CD14-positive monocyte (primary cell): ENCODE data around the gene DNAH14. TPM values are rescaled to one million over a fixed set of nuclear protein-coding genes. Genes with fewer than 3 reads are reported as not detected.

ENCODE experiments used
- DNase-seq, 3 donors: peaks; one replicate each; pipeline ENCODE4 v3.0.0-alpha.2; 2011 to 2022
- H2AFZ ChIP-seq: 2 replicates; pipeline ENCODE4 v1.6.0; 2012; ENCODE audit warnings: mild to moderate bottlenecking, low read depth, low read length, inconsistent platforms; ENCODE audit not compliant: insufficient read depth, poor library complexity, severe bottlenecking
- H3K27ac ChIP-seq, 2 donors: 1 replicate in 1 of 2; 2 replicates in 1 of 2; pipeline ENCODE4 v1.5.1; 2012 to 2013; ENCODE audit warnings: low read length in 2 of 2, control low read depth in 1 of 2, inconsistent platforms in 1 of 2, low read depth in 1 of 2, mild to moderate bottlenecking in 1 of 2
- H3K27me3 ChIP-seq, 2 donors: one replicate each; pipeline versions ENCODE4 v1.6.0 to v1.6.1; 2011 to 2013; ENCODE audit warnings: low read length in 2 of 2; ENCODE audit not compliant: control insufficient read depth in 2 of 2, insufficient read depth in 2 of 2
- H3K36me3 ChIP-seq, 2 donors: replicated peaks in 1 of 2; 1 replicate in 1 of 2; 2 replicates in 1 of 2; pipeline versions ENCODE4 v1.5.1 to v1.6.1; 2012 to 2013; ENCODE audit warnings: low read length in 2 of 2, control low read depth in 1 of 2, inconsistent platforms in 1 of 2, mild to moderate bottlenecking in 1 of 2; ENCODE audit not compliant: insufficient read depth in 2 of 2, control insufficient read depth in 1 of 2
- H3K4me1 ChIP-seq, 2 donors: 1 replicate in 1 of 2; 2 replicates in 1 of 2; pipeline versions ENCODE4 v1.5.1 to v1.6.1; 2012 to 2013; ENCODE audit warnings: low read length in 2 of 2, control low read depth in 1 of 2, inconsistent platforms in 1 of 2, mild to moderate bottlenecking in 1 of 2, moderate library complexity in 1 of 2; ENCODE audit not compliant: insufficient read depth in 2 of 2, control insufficient read depth in 1 of 2
- H3K4me2 ChIP-seq: replicated peaks from 2 replicates; pipeline ENCODE3; 2012; ENCODE audit warnings: low read length, moderate library complexity, mild to moderate bottlenecking; ENCODE audit not compliant: poor library complexity, severe bottlenecking; ENCODE audit errors: extremely low read depth
- H3K4me3 ChIP-seq, 3 experiments: fragments of 200-600 bp in 1 of 3; sonication (generic) in 1 of 3; replicated peaks in 1 of 3; 1 replicate in 2 of 3; 2 replicates in 1 of 3; pipeline ENCODE4 v1.5.1; 2011 to 2013; ENCODE audit warnings: low read length in 3 of 3, mild to moderate bottlenecking in 3 of 3, control low read depth in 2 of 3, low read depth in 2 of 3, inconsistent platforms in 1 of 3, moderate library complexity in 1 of 3
- H3K79me2 ChIP-seq: 2 replicates; pipeline ENCODE4 v1.6.0; 2012; ENCODE audit warnings: mild to moderate bottlenecking, control low read depth, inconsistent platforms, low read length, moderate library complexity; ENCODE audit not compliant: insufficient read depth
- H3K9ac ChIP-seq: 2 replicates; pipeline ENCODE4 v1.6.0; 2017; ENCODE audit warnings: low read length, mild to moderate bottlenecking; ENCODE audit not compliant: insufficient read depth, poor library complexity, severe bottlenecking
- H3K9me3 ChIP-seq, 2 donors: replicated peaks in 1 of 2; 1 replicate in 1 of 2; 2 replicates in 1 of 2; pipeline versions ENCODE4 v1.5.1 to v1.6.1; 2012 to 2013; ENCODE audit warnings: low read length in 2 of 2, control low read depth in 1 of 2; ENCODE audit not compliant: control insufficient read depth in 1 of 2, insufficient read depth in 1 of 2
- H4K20me1 ChIP-seq: 2 replicates; pipeline ENCODE4 v1.6.0; 2012; ENCODE audit warnings: mild to moderate bottlenecking, low read length, control low read depth, moderate library complexity; ENCODE audit not compliant: insufficient read depth
- H3K27ac Mint-ChIP-seq, 7 donors: one replicate each; pipeline ENCODE4 v1.8.0; 2020; ENCODE audit warnings: mild to moderate bottlenecking in 7 of 7, mixed read lengths in 7 of 7, moderate library complexity in 6 of 7, inconsistent platforms in 2 of 7
- H3K27me3 Mint-ChIP-seq, 3 donors: one replicate each; pipeline ENCODE4 v1.8.0; 2021 to 2022; ENCODE audit warnings: low read depth in 3 of 3, mild to moderate bottlenecking in 3 of 3, mixed read lengths in 3 of 3, moderate library complexity in 3 of 3, inconsistent platforms in 1 of 3
- H3K36me3 Mint-ChIP-seq, 2 donors: one replicate each; pipeline ENCODE4 v1.8.0; 2020; ENCODE audit warnings: mixed read lengths in 2 of 2, inconsistent platforms in 1 of 2, mild to moderate bottlenecking in 1 of 2
- H3K4me1 Mint-ChIP-seq: one replicate; pipeline ENCODE4 v1.8.0; 2020; ENCODE audit warnings: mild to moderate bottlenecking, mixed read lengths
- H3K4me3 Mint-ChIP-seq, 2 donors: one replicate each; pipeline ENCODE4 v1.8.0; 2020; ENCODE audit warnings: mild to moderate bottlenecking in 2 of 2, mixed read lengths in 2 of 2, moderate library complexity in 1 of 2
- H3K9me3 Mint-ChIP-seq, 7 donors: one replicate each; pipeline ENCODE4 v1.8.0; 2020 to 2022; ENCODE audit warnings: mixed read lengths in 7 of 7, mild to moderate bottlenecking in 6 of 7, moderate library complexity in 6 of 7, inconsistent platforms in 2 of 7
- WGBS: methylation state at CpG from one replicate; pipeline ENCODE4 v1.1.5; 2013; ENCODE audit warnings: missing lambda C conversion rate; ENCODE audit not compliant: insufficient coverage; 5-methylcytosine and 5-hydroxymethylcytosine counted together
- intact Hi-C, 2 donors: fragments of 100-400 bp; cut with micrococcal nuclease; formaldehyde crosslinking; loops; one replicate each; pipeline versions ENCODE4 v1.15.0 to v1.15.1; 2023
- polyA plus RNA-seq, 3 donors: library from polyadenylated mRNA; depleted of rRNA in 1 of 3; unstranded in 2 of 3; stranded (reverse) in 1 of 3; fragments of 300-500 nt in 2 of 3; fragments of >200 nt in 1 of 3; fragmentation: Illumina TruSeq in 2 of 3; gene quantifications; 1 replicate in 2 of 3; 2 replicates in 1 of 3; pipeline ENCODE4 v1.2.3, GENCODE V29; 2012 to 2021
- TF ChIP-seq, protein P1 (sequence below): fragments of 200-600 bp; IDR thresholded peaks from one replicate; pipeline ENCODE4 v1.8.0; 2022; ENCODE audit warnings: antibody characterized with exemption, mild to moderate bottlenecking

DNAH14 gene
- polyA plus RNA-seq, 3 donors = 0.83 TPM; not detected in 2

DNA sequence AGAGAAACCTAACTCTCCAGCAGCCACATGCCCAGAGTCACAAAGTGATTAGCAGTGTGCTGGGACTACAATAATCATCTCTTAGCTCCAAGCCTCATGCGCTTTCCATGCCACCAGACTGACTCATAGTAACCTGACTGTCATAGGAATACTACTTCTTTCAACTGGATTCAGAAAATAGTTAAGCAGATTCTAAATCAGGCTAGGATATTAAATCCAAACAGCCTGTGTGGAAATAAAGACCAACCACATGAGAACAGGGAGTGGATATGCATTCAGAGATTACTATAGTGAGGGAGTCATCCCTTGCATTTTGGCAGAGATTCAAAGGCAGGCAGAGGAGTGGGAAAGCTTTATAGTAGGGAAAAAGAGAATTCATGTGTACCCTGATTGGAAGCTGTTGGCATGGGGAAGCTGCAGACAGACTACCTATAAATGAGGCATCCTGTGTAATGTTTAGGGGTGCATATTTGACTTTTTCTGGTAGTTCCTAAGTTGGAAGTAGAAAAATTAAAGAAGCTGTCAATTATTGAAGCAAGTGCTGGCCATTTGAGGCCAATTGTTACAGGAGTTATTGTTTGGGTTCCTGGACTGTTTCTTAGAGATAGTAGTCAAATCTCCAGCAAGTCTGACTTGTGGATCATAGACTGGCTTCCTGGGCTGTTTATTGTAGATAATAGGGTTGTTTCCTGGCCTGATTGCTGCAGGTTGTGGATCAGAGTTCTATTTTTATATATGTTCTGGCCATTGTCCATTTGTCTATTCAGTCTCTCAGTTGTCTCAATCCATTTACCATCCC lies 31.7 kb upstream of the DNAH14 start:
- no CpG with 5 or more reads among the region's 1 CpG for WGBS

DNA sequence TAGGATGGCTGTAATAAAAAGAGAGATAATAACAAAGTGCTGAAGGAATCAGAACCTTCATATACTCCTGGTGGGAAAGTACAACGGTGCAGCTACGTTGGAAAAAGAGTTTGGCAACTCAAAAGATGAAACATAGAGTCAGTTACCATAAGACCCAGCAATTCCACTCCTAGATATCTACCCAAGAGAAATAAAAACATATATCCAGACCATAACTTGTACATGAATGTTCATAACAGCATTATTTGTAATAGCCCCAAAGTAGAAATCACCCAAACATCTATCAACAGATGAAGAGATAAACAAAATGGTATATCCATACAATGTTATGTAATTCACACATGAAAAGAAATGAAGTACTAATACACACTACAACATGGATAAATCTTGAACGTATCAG lies 30.5 kb upstream of the DNAH14 start:
- Histone ChIP-seq H2AFZ (no peak overlapping the region), H3K4me1 (no peaks in the 10 kb centered on the region), H3K9me3 (no peaks in the 10 kb centered on the region), H3K36me3 (no peaks in the 10 kb centered on the region), H3K27ac (no peak overlapping the region), H3K4me3 (no peak overlapping the region), H3K27me3 (no peaks in the 10 kb centered on the region), H4K20me1 (no peaks in the 10 kb centered on the region), H3K4me2 (no peak overlapping the region), H3K9ac (no peak overlapping the region), H3K79me2 (no peaks in the 10 kb centered on the region)
- intact Hi-C loops = no loop called here
- H3K9me3 Mint-ChIP-seq = peaks cover 0 to 5% (median 0%) of the 10 kb centered on the region in 7 donors
- H3K36me3 Mint-ChIP-seq = no peaks in the 10 kb centered on the region
- TF ChIP-seq, protein P1, sequence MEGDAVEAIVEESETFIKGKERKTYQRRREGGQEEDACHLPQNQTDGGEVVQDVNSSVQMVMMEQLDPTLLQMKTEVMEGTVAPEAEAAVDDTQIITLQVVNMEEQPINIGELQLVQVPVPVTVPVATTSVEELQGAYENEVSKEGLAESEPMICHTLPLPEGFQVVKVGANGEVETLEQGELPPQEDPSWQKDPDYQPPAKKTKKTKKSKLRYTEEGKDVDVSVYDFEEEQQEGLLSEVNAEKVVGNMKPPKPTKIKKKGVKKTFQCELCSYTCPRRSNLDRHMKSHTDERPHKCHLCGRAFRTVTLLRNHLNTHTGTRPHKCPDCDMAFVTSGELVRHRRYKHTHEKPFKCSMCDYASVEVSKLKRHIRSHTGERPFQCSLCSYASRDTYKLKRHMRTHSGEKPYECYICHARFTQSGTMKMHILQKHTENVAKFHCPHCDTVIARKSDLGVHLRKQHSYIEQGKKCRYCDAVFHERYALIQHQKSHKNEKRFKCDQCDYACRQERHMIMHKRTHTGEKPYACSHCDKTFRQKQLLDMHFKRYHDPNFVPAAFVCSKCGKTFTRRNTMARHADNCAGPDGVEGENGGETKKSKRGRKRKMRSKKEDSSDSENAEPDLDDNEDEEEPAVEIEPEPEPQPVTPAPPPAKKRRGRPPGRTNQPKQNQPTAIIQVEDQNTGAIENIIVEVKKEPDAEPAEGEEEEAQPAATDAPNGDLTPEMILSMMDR = no peak
- WGBS = no CpG with 5 or more reads among the region's 3 CpGs
- no peak for DNase-seq
- no peak overlapping the region for H3K4me3 Mint-ChIP-seq
- H3K4me1 Mint-ChIP-seq = no peaks in the 10 kb centered on the region
- H3K27ac Mint-ChIP-seq = no peak overlapping the region
- H3K27me3 Mint-ChIP-seq = peaks cover 0 to 3% (median 0%) of the 10 kb centered on the region in 3 donors

More for the DNA sequence above, 31.7 kb upstream of the DNAH14 start:
- H4K20me1 ChIP-seq = no peaks in the 10 kb centered on the region
- H3K27me3 ChIP-seq = no peaks in the 10 kb centered on the region
- H3K4me2 ChIP-seq = no peak overlapping the region
- H3K27ac ChIP-seq = no peak overlapping the region
- no peaks in the 10 kb centered on the region for H3K36me3 ChIP-seq
- Mint-ChIP-seq H3K4me3 (no peak overlapping the region), H3K27me3 (peaks cover 0 to 3% (median 0%) of the 10 kb centered on the region in 3 donors), H3K4me1 (no peaks in the 10 kb centered on the region), H3K9me3 (peaks cover 0 to 5% (median 0%) of the 10 kb centered on the region in 7 donors), H3K36me3 (no peaks in the 10 kb centered on the region), H3K27ac (no peak overlapping the region)
- H2AFZ ChIP-seq = no peak overlapping the region
- no peaks in the 10 kb centered on the region for H3K9me3 ChIP-seq
- H3K4me3 ChIP-seq = no peak overlapping the region
- TF ChIP-seq, protein P1 = no peak
- H3K4me1 ChIP-seq = no peaks in the 10 kb centered on the region
- no peak for DNase-seq
- H3K79me2 ChIP-seq = no peaks in the 10 kb centered on the region
- intact Hi-C loops = no loop called here
- H3K9ac ChIP-seq = no peak overlapping the region
